Measurements from ENCODE around the gene KIF26B.

DNA sequence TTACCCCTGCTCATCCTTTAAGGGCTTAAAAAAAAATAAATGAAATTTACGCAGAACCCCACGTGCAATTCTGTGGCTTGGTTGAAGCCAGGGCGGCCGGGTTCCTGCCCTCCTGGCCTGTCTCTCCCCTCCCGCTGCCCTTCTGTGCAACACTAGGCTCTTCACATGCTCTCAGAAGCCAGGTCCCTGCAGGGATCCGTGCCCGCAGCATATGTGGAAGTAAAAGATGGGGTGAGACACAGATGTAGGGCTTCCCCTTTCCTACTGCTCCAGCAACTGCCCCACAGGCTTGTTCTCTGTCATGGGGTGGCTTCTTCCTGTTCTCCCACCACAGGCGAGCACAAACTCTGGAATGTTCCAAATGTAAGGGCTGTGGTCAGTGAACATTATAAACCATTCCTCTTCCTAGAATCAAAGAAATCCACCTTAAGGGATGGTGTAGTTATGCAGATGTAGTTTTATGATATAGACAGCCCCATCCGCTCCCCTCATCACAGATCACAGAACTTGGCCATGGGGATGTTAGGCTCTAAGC lies 535.4 kb downstream of the KIF26B start:
- TF ChIP-seq, protein P1, sequence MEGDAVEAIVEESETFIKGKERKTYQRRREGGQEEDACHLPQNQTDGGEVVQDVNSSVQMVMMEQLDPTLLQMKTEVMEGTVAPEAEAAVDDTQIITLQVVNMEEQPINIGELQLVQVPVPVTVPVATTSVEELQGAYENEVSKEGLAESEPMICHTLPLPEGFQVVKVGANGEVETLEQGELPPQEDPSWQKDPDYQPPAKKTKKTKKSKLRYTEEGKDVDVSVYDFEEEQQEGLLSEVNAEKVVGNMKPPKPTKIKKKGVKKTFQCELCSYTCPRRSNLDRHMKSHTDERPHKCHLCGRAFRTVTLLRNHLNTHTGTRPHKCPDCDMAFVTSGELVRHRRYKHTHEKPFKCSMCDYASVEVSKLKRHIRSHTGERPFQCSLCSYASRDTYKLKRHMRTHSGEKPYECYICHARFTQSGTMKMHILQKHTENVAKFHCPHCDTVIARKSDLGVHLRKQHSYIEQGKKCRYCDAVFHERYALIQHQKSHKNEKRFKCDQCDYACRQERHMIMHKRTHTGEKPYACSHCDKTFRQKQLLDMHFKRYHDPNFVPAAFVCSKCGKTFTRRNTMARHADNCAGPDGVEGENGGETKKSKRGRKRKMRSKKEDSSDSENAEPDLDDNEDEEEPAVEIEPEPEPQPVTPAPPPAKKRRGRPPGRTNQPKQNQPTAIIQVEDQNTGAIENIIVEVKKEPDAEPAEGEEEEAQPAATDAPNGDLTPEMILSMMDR (IDR thresholded peaks at IDR 0.05; ENCODE audit: low read depth, low read length) = no peak
- no peak for TF ChIP-seq EZH2phosphoT487 (IDR thresholded peaks at IDR 0.05; ENCODE audit: low read depth)

Measured in OCI-LY3 (cell line).